ENCODE results near the gene CPEB1.
"Not testable (repeated sequence)": the region's sequence is repeated elsewhere in the genome, so short reads cannot be mapped to it uniquely, and the experiment has no call there.

Gene CPEB1

DNA sequence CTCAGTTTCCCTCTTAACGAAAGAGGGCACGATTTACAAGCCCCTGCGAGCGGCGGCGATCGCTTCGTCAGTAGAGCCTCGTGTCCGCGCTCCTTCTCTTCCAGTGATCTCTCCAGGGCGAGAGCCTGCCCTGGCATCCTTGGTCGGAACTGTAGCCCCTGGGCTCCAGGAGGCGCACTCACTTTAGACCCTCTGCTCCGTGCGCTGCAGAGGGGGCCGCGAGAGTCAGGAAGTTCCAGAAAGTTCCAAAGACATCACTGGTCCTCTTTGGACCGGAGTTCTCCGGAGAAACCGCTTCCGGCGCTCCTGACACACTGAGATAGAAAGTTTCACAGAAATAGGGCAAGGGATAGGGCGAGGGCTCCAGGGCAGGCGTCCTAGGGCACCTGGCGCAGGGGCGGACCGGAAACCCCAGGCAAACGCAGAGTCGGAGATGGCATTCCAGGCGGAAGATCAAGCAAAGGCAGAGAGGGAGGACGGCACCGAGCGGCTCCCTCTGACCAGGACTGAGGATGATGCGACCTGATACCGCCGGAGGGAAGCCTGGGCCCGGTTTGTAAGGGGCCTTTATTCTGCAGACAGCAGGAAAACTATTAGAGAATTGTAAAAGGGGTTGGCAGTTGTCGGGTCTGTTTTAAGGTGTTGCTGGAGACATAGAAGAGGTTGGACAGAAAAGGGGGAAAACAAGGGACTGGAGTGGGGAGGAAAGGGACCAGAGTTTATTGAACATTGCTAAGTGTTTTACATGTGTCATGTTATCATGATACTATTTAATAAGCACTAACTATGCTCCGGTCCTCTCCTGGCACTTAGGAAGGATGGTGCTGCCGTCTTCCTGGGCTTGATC, 1.3 kb upstream of the CPEB1 start:
- no peak for DNase-seq

DNA sequence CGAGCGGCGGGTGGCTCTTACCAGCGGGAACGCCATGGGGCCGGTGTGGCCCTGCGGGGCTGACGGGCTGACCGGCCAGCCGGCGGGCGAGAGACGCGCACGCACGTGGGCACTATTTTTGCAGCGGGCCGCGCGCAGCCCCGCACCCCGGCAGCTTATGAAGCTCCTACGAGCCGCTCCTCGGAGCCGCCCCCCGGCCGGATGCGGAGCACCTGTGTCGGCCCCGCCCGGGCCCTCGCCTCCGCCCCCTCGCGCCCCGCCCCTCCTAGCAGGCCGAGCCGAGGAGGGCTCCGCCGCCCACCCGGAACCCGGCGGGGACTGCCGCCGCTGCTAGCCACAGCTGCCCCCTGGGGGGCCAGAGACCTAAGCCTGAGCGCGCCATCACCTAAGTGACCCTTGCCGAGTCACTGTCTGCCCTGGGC, 683 bp upstream of the CPEB1 start:
- peak; percentile 33 to 37 for DNase-seq

DNA sequence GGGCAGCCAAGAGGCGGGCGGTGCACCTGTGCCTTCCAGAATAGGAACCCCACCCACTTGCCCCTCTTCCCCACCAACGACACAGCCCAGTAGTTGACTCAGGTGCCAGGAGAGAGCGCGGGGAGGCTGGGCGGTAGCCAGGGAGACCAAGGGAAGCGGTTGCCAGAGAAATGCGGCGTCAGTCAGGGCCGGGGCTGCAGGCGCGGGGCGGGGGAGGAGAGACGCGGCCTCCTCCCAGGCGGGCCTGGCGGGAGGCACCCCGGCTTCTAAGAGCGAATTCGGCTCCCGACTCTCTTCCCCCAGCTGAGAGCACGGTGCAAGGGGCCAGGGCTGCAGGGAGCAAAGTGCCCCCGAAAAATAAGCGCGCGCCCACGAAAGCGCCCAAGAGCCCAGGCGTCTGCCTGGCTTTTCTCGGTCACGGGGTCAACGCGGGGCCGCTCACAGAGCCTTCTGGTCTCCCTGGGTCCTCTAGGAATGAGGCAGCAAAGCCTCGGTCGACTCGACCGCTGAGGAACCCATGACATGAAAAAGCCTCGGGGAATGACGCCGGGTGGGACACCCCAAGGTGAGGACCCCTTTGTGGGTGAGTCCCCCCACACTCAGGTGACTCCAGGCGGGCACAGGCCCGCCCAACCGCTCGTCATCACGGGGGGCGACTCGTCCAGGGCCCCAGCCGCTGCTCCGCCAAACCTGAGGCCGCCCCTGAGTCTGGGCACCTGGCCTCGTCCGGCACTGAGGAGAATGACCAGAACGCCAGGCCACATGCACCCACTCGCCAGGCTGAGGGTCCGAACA, 716 bp downstream of the CPEB1 start:
- no peak for DNase-seq

DNA sequence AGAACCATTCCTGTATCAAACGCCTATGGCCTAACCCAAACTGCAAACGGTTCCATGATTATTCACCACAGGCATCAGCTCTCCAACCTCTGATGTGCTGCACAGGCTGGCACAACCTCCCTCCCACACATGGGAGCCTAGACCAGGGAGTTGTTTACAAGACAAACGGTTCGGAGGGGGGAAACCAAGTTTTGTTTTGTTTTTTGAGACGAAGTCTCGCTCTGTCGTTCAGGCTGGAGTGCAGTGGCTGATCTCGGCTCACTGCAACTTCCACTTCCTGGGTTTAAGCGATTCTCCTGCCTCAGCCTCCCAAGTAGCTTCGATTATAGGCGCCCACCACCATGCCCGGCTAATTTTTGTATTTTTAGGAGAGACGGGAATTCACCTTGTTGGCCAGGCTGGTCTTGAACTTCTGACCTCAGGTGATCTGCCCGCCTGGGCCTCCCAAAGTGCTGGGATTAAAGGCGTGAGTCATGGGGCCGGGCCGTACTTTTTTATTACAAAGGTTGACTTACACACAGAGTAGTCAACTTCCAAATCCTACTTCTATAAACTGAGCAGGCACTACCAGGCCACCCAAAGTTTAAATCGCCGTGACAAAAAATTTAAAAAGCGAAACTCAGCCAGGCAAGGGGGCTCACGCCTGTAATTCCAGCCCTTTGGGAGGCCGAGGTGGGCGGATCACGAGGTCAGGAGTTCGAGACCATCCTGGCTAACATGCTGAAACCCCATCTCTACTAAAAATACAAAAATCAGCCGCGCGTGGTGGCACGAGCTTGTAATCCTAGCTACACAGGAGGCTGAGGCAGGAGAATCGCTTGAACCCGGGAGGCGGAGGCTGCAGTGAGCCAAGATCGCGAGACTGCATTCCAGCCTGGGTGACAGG, 2.0 kb downstream of the CPEB1 start:
- not testable (repeated sequence) for DNase-seq

DNA sequence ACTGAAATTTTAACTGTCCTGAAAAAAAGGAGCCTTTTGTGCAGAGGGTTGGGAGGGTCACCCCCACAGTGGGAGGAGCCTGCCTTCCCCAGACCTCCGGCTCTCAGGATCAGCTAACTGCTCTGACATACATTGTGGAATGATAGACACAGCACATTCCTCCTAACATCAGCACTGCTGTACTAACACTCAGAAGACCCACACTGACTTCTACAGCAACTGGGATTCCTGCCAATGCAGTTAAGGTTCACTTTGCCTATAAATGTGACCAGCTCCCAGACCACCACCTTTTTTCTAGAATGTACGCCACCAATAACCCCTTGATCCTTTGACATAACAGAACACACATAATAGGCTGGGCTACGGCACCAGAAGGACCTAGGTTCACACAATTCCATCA, 3.2 kb downstream of the CPEB1 start:
- DNase-seq = no peak

DNA sequence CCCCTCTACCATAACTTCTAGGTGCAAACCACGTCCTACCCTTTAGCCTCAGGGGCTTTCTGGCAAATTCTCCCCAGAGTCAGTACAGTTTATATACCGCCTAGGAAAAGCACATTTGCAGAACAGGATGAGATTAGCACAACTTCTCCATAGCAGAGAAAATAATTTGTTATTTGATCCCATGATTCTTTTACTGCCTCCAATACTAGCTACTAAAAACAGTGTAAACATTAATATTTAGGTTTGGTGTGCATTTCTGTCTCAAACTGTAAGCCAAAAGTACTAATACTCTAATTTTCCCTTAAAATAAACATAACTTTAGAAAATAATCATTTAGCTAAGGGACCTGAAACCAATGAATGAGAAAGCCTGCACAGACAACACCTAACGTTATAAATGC, 4.5 kb downstream of the CPEB1 start:
- DNase-seq = no peak

DNA sequence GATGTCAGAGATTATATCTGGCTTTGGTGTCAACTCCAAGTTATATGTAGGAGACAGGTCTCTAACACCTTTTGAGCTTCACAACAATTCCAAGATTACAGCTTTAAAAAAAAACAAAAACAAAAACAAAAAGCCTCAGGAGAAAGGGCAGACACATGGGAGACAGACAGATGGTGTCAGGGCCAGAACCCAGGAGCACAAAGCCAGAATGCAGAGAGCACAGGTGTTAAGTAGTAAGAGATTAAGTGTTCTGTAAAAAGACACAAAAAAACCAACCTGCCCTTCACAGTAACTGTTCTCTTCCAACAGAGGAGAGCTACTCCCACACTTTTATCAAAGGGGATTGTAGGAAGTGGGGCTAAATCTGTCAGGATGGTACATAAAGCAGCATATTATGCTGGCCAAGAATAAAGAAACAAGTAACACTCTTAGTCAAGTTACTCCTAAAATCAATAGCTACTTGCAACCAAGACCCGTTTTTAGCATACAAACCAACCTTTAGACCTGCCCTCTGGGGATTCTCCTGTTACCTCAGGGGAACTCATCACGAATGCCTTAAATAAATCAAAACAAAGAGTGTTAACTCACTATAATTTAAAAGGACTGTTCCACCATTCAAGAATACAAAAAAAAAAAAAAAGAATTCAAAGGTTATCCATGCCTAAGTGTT, 5.9 kb downstream of the CPEB1 start:
- DNase-seq = no peak

DNA sequence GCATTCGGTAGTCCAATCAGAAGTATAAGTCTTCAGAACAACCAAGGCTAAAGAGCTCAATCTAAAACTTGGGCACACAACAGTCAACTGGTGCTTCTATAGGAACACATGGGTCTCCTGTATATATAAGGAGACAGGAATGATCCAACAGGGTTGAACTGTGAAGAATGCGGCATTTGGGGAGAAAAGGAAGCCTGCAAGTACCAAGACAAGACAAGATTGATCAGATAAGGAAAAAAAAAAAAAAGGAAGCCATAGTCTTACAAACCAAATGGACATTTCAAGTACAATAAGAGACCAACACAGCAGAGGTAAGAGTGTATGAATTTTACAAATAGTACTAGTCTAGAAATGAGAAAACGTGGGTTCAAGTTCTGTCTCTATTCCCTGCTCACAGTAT, 6.5 kb downstream of the CPEB1 start:
- no peak for DNase-seq

DNA sequence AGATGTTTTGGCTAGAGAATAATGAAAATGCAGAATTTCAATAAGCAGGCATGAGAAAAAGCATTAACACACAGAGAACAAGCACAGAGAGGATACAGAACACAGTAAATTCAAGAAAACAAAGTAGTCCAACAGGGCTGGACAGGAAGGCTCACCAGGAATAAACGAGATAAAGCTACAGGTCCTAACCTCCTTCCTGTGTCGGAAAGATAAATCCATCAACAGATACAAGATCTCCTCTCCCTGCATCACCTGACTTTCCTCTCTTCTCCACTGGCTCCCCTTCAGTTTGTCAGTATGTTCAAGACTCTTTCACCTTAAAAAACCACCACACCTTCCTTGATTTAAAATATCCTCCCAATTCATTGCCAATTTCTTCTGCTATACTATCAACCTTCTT, 11.4 kb downstream of the CPEB1 start:
- DNase-seq = no peak

DNA sequence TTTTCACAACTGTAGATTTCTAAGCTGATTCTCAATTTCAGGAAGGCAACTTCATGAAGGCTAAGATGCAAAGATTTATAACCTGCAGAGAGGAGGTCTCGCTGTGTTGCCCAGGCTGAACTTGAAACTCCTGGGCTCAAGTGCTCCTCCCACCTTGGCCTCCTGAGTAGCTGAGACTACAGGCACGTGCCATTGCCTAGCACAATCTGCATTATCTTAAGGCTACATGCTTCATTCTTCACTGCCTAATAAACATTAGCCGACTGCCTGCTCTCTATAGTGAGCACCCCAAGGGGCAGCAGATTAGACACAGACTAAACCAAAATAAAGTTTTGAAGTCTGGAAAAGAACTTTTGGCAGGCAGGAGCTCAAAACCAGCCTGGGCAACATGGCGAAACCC, 17.1 kb downstream of the CPEB1 start:
- DNase-seq = no peak

DNA sequence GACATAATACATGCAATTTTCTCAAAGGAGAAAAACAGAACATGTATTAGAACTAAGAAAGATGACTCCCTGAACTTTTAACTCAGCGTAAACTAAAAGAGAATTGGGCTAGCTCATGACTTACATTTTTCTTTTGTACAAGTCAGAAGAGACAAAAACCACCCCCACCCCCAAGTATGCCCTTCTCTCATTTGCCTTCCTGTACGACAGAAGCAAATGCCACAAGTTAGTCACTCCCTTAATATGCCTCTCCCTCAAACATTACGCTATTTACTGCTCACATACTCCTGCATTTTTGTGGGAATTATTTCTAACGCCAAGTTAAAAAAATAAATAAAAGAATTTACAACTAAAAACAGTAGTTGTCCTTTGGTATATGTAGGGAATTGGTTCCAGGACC, 22.0 kb downstream of the CPEB1 start:
- DNase-seq = no peak

DNA sequence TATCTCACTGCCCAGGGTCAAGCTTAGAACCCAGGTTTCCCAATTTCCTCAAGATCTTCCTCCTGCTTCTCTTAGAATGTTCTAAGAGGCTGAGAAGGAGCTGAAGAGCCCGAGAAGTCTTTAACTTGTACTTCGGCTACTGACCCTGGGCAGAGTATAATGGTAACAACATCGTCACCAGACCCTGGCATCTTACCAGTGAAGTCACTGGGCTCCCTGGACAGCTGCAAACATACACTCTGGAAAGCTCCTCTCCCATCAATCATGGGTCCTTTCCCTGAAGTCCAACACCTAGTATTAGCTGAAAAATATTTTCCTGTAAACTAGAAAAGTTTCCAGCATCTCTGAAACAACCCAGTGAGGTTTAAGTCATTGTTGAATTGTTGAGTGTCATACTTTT, 22.7 kb downstream of the CPEB1 start:
- no peak for DNase-seq

DNA sequence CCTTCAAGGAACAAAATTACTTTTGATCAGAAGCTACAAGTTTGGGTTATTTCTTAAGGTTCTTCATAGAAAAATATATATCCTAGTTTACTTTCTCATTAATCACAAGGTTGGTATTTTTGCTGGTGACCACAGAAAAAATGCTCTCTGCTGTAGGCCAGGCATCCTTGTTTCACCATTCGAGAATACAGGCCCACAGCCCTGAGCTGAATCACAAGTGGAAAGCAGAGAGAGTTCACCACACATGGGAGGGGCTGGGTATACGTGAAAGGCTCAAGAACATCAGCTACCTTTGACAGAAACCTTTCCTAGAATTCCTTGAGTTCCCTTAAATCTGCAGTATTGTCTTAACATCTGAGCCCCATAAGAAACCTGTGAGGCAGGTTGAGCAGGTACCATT, 23.2 kb downstream of the CPEB1 start:
- DNase-seq = no peak

DNA sequence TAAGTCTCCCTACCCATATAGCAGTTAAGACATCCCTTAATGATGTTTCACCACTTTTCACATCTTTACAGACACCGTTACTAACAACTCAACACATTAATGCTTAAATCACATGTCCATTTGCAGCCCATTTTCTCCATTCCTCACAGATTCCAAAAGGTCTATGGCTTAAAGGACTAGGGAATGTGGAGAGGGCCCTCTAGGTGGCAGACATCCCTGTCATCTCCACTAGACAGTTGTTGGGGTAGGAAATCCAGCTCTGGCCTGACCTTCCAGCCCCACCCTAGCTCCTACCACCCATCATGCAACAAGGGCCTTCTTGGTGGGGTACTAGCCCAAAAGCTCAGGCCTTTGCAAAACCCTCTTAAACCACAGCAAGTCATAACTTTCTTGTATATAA, 25.2 kb downstream of the CPEB1 start:
- DNase-seq = no peak

DNA sequence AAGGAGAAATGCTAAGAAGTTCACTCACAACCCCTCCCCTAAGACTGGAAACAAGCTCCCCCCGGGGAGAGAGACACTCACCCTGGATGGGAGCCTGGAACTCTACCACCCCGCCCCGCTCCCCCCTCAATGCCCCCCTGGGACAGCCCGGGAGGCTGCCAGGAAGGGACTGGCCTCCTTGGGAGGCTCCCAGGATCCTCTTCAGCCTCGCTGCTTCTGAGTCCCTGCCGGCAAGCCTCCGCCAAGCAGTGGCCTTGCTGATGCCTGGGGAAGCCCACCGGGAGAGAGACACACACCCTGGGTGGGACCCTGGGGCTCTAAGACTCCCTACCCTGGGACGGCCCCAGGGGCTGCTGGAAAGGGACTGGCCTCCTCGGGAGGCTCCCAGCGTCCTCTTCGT, 33.4 kb downstream of the CPEB1 start:
- no peak for DNase-seq

DNA sequence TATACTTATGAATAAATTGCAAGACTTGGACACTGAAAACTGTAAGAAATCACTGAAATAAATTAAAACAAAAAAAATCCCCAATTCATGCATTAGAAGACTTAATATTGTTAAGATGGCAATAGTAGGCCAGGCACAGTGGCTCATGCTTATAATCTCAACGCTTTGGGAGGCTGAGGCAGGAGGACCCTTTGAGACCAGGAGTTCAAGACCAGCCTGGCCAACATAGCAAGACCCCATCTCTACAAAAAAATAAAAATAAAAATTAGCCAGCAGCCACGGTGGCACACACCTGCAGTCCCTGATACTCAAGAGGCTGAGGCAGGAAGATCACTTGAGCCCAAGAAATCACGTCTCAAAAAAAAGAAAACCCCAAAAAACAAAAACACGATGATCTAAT, 35.8 kb downstream of the CPEB1 start:
- DNase-seq = no peak

DNA sequence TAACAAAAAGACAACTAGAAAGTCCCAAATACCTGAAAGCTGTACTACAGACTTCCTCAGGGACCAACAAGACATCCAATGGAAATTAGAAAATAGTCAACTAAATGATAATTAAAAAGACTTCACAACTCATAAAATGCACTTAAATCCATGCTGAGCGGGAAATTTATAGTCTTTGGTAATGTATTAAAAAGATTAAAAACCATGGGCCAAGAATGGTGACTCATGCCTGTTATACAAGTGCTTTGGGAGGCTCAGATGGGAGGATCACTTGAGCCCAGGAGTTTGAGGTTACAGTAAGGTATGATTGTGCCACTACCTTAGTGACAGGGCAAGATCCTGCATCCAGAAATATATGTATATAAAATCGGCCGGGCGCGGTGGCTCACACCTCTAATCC, 45.0 kb downstream of the CPEB1 start:
- no peak for DNase-seq

DNA sequence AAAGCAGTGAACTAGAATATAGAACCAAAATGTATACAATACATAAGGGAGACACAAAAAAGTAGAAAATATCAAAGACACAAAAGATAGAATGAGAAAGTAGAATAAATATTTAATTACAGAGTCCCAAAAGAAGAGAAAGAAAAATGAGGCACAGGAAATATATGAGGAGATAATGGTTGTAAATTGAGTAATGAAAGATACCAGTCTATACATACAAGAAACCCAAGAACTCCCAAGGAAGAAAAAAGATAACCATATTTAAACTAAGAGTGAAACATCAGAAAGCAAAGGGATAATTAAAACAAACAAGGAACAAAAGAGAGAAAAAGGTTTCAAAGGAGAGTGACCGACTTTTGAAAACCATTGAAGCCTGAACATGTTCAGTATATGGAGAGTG, 47.3 kb downstream of the CPEB1 start:
- no peak for DNase-seq

DNA sequence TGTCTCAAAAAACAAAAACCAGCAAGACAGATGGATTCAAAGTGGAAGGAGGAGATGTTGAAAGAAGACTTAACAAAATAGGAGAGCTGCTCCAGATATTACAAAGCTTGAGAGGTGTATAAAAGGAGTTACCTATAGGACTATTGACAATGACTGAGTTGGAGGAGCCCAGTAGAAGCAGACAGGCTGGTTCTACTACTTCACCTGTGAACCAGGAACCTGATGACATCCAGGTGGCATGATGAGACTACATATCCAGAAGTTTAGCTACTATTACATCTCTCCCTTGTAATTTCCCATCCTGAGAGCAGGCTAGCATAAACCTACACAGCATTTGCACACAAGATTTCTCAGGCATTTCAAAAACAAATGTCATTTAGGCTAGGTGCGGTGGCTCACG, 49.3 kb downstream of the CPEB1 start:
- no peak for DNase-seq

DNA sequence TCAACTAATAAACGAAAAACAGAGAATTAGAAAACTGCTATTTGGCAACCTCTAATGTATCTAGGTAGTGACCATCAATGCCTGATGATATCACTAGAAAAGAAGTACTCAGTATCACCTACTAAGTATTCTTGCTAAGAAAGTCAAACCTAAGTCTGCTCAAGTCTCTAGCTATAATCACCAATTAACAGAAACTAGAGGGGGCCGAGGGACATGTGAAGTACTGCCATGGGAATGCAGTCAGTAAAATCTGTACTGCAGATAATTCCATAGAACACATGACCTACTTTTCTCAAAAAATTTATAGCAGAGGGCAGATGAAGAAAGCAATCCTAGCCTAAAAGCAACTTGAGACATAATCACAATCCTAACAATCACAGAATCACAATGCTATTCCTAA, 51.4 kb downstream of the CPEB1 start:
- DNase-seq = no peak

DNA sequence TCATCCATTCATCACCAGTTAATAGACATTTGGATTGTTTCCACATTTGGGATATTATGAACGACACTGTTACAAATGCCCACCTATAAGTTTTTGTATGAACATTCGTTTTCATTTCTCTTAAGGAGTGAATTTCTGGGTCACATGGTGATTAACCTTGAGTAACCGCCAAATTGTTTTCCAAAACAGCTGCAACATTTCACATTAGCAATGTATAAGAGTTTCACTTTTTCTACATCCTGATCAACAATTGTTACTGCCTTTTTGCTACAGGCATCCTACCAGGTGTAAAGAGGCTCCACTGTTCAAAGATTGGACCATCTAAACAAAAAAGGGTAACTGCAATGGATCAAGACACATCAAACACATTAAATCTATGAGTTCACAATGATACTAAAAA, 52.0 kb downstream of the CPEB1 start:
- no peak for DNase-seq

DNA sequence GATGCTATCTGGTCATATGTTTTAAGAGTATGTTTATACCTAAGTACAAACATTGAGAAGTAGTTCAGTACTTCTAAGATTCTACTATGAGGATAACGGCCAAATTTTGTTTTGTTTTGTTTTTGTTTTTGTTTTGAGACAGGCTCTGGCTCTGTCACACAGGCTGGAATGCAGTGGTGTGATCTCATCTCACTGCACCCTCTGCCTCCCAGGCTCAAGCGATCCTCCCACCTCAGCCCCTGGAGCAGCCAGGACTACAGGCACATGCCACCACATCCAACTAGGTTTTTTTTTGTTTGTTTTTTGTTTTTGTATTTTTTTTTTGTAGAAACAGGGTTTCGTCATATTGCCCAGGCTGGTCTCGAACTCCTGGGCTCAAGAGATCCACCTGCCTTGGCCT, 59.4 kb downstream of the CPEB1 start:
- no peak for DNase-seq

DNA sequence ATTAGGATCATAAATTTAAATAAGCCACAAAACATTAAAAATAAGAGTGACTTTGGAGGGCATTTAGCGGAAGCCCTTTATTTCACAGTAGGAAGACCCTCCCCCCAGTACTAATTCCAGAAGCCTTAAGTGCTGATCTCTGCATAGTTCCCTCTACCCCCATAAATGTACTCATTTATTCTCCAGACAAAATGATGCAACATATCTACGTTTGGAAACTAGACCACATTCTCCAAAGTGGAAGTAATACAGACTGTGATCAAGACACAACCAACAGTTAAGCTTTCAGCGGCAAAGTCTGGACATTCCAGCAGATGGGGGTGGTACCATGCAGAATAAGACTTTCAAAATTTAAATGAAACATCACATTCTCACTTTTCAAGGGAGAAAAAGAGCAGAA, 62.1 kb downstream of the CPEB1 start:
- no peak for DNase-seq
